H7 (cell line): ENCODE measurements around the gene FGD5. TPM values are rescaled to one million over a fixed set of nuclear protein-coding genes. Genes with fewer than 3 reads are reported as not detected.
A peak's percentile ranks its signal among the peaks of the same experiment; 100 is the strongest.
"Not testable (repeated sequence)": the region's sequence is repeated elsewhere in the genome, so short reads cannot be mapped to it uniquely, and the experiment has no call there.

ENCODE experiments used
- DNase-seq: peaks from one replicate; pipeline ENCODE4 v3.0.0; 2012
- H3K27me3 ChIP-seq: 2 replicates; pipeline ENCODE4 v1.6.0; 2011; ENCODE audit warnings: mild to moderate bottlenecking, low read length; ENCODE audit not compliant: control insufficient read depth, insufficient read depth
- H3K36me3 ChIP-seq: replicated peaks from 2 replicates; pipeline ENCODE4 v1.5.1; 2011; ENCODE audit warnings: low read length; ENCODE audit not compliant: control insufficient read depth, insufficient read depth
- H3K4me3 ChIP-seq: 2 replicates; pipeline ENCODE4 v1.5.1; 2011; ENCODE audit warnings: low read depth, mild to moderate bottlenecking, control low read depth, low read length, moderate library complexity; ENCODE audit not compliant: insufficient read depth
- total RNA-seq: library from RNA; depleted of rRNA; stranded (reverse); fragments of >200 nt; shearing (Covaris generic); gene quantifications from 2 replicates; pipeline ENCODE4 v1.2.3, GENCODE V29; 2014

The FGD5 gene
- total RNA-seq, 1 experiment from 2014 or later = 19.8 TPM

GRCh38 chr3:14891135-14892132, 72.7 kb downstream of the FGD5 start:
- Histone ChIP-seq H3K36me3 (peaks cover 2% of the 10 kb centered on the region; the same call in 1 of the 2 replicates), H3K27me3 (no peaks in the 10 kb centered on the region), H3K4me3 (no peak overlapping the region)
- no peak for DNase-seq

GRCh38 chr3:14892226-14892625, 73.5 kb downstream of the FGD5 start:
- Histone ChIP-seq H3K36me3 (peaks cover 2% of the 10 kb centered on the region; the same call in 1 of the 2 replicates), H3K4me3 (no peak overlapping the region), H3K27me3 (no peaks in the 10 kb centered on the region)
- no peak for DNase-seq

- no peak for DNase-seq
- H3K36me3 ChIP-seq = peaks cover 2% of the 10 kb centered on the region; the same call in 1 of the 2 replicates
- H3K4me3 ChIP-seq = no peak overlapping the region
- H3K27me3 ChIP-seq = no peaks in the 10 kb centered on the region
These were observed 75.3 kb downstream of the FGD5 start for GRCh38 chr3:14894085-14894484.

- Histone ChIP-seq H3K27me3 (no peaks in the 10 kb centered on the region), H3K4me3 (no peak overlapping the region), H3K36me3 (peaks cover 2% of the 10 kb centered on the region)
- DNase-seq = no peak
These were observed 78.5 kb downstream of the FGD5 start for GRCh38 chr3:14897266-14897665.

- DNase-seq = no peak
- Histone ChIP-seq H3K36me3 (peaks cover 3% of the 10 kb centered on the region), H3K4me3 (no peak overlapping the region), H3K27me3 (no peaks in the 10 kb centered on the region)
These were observed 80.2 kb downstream of the FGD5 start for GRCh38 chr3:14898929-14899328.

- H3K4me3 ChIP-seq = no peak overlapping the region
- H3K36me3 ChIP-seq = peaks cover 3% of the 10 kb centered on the region
- no peaks in the 10 kb centered on the region for H3K27me3 ChIP-seq
- peak; percentile 80 for DNase-seq
These were observed 81.3 kb downstream of the FGD5 start for GRCh38 chr3:14899993-14900618.

- H3K27me3 ChIP-seq = no peaks in the 10 kb centered on the region
- DNase-seq = peak; percentile 64
- H3K4me3 ChIP-seq = no peak overlapping the region
- peaks cover 3% of the 10 kb centered on the region for H3K36me3 ChIP-seq
These were observed 82.4 kb downstream of the FGD5 start for GRCh38 chr3:14900881-14901873.

- H3K36me3 ChIP-seq = peaks cover 2% of the 10 kb centered on the region
- no peak for DNase-seq
- H3K4me3 ChIP-seq = no peak overlapping the region
- no peaks in the 10 kb centered on the region for H3K27me3 ChIP-seq
These were observed 84.0 kb downstream of the FGD5 start for GRCh38 chr3:14902719-14903118.

GRCh38 chr3:14903501-14903900, 84.7 kb downstream of the FGD5 start:
- not testable (repeated sequence) for DNase-seq, H3K4me3 ChIP-seq, H3K27me3 ChIP-seq, H3K36me3 ChIP-seq

GRCh38 chr3:14905055-14905657, 86.4 kb downstream of the FGD5 start:
- DNase-seq = no peak
- H3K4me3 ChIP-seq = no peak overlapping the region

GRCh38 chr3:14906355-14906971, 87.7 kb downstream of the FGD5 start:
- peak; percentile 21 for DNase-seq
- Histone ChIP-seq H3K36me3 (peaks cover 2% of the 10 kb centered on the region), H3K4me3 (no peak overlapping the region), H3K27me3 (no peaks in the 10 kb centered on the region)

More at GRCh38 chr3:14905055-14905657, 86.4 kb downstream of the FGD5 start:
- H3K27me3 ChIP-seq = no peaks in the 10 kb centered on the region
- peaks cover 2% of the 10 kb centered on the region for H3K36me3 ChIP-seq

GRCh38 chr3:14907043-14907966, 88.5 kb downstream of the FGD5 start:
- peak; percentile 60 for DNase-seq
- H3K4me3 ChIP-seq = no peak overlapping the region
- peaks cover 4% of the 10 kb centered on the region for H3K36me3 ChIP-seq
- H3K27me3 ChIP-seq = no peaks in the 10 kb centered on the region
